ENCODE measurements around the gene SMARCD2.
"Not testable (repeated sequence)": the region's sequence is repeated elsewhere in the genome, so short reads cannot be mapped to it uniquely, and the experiment has no call there.

SMARCD2 gene

DNA sequence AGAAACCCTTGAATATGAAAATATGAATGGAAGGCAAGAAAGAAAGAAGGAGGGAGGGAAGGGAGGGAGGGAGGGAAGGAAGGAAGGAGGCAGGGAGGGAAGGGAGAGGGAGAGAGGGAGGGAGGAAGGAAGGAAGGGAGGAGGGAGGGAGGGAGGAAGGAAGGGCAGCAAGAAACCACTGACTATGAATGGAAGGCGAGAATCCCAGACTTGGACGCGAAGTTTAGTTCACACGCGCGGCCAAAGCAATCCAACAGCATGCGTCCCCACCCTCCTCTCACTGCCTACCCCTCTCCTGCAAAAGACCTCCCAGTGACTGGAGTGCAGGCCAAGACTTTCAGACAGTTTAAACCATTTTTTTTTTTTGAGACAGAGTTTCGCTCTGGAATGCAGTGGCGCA is 7.9 kb upstream of the SMARCD2 start:
- no peak for DNase-seq (ENCODE audit: low read depth)

DNA sequence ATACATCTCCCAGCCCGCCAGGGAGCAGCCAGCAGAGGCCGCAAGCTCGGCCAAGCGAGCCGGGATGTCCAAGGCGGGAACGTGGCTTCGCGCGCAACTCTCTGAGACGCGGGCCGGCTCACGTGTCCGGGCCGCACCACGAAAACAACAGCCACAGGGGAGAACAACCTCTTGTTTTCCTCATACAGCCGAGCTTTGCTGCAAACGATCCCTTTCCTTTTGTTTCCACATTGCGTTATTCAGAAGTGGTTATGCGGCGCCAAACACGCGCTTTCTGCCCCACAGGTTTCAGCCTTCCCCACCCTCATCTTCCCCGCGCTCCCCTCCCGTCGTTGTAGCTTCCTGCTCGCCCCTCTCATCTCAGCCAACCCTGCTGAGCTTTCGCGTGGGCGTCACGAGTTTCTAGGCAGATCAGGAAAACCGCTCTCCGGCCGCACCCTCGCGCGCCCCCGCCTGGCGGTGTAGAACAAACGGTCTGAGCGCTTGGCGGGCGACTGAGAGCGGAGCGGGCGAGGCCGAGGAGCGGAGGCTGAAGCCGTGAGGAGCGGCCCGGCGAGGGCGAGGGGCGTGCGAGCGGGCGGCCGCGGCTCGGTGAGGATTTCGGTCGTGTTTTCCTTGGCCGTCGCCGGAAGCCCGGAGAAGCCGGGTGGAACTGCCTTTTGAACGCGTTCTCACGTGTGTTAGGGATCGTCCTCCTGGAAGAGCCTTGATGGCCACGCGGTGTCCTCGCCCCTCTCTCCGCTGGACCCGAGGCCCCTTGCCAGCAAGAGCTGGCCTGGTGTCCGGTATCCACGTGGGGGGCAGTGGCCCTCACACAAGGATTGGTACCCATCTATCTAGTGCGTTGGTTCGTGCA is 6.6 kb upstream of the SMARCD2 start:
- DNase-seq (ENCODE audit: low read depth): no peak

DNA sequence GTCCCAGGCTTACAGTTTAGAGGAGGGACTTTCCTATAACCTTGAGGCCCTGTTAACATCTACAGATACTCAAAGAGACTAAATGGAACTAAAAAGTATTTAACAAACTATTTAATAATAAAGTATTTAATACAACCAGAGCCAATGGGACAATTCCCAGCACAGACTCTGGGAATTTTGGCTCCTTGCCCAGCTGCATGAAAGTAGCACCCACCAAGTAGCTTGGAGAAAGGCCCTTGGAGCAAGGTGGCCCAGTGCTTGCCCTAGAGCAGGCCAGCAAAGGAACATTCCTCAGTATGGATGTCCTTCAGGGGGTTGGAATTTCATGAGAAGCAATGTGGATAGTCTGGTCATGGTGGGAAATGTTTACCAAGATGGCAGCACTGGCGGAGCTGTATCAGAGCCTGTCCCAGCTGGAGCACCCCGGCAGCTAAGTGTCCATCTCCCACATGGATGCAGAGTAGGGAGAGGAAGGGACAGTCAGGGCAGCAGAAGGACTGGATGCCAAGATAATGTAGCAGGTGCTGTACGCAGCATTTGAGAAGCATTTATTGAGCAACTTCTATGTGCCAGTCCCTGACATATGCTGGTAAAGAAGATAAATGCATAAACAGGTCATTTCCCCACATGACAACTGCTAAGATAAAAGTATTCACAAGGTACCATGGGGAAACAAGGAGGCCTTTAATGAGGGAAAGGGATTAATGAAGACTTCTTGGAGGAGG is 5.2 kb upstream of the SMARCD2 start:
- no peak for DNase-seq (ENCODE audit: low read depth)

DNA sequence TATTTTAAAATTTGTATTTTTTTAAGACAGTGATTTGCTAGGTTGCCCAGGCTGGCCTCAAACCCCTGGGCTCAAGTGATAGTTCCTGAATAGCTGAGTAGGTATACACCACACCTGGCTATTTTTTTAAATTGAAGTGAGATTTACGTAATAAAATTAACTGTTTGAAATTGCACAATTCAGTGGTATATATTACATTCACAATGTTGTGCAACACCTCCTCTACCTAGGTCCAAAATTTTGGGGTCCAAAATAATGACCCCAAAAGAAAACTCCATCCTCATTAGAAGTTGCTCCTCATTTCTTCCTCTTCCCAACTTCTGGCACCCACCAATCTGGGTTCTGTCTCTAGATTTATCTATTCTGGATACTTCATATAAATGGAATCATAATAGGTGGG is 3.0 kb upstream of the SMARCD2 start:
- no peak for DNase-seq (ENCODE audit: low read depth)

DNA sequence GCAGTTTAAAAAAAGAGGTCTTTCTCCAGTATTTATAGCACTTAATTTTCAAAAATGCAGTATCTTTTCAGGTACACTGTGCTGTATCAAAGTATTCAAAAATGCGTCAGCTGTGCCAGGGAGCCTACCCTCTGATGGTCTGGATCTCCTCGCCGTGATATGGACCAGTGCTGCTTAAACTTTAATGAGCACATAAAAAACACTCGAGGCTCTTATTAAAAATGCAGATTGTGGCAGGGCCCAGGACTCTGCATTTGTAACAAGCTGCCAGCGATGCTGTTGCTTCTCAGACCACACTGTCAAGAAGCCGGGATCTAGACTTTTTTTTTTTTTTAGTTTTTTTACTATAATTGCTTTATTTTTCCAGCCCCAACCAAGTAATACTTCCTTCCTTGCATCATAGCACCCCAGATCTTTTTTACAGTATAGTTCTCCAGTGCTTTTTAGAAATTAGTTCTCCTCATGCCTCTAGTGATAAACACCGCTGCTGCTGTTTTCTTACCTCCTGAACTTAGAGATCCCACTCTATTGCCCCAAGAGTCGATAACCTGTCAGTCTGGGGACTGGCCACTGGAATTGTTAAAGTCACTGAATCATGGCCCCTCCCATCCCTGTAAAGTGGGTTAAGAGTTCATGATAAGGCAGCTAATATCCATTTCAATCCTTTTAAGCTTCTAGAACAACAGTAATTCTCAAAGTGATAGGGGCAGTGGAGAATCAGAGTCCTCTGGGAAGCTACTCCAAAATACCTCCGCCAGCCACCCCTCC is 1.6 kb upstream of the SMARCD2 start:
- no peak for DNase-seq (ENCODE audit: low read depth)

DNA sequence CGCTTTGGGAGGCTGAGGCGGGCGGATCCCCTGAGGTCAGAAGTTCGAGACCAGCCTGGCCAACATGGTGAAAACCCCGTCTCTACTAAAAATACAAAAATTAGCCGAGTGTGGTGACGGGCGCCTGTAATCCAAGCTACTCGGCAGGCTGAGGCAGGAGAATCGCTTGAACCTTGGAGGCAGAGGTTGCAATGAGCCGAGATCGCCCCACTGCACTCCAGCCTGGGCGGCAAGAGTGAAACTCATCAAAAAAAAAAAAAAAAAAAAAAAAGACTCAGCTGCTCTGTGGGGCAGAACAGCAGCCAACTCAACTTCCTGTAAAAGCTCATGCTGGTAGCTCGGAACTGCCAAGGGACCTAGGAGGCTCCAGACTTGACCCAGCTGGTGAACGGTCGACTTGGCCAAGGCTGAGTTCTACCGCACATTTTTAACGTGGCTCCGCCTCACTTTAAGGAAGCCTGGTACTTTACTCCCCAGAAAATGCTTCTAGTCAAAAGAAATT is 953 bp upstream of the SMARCD2 start:
- not testable (repeated sequence) for DNase-seq (ENCODE audit: low read depth)

DNA sequence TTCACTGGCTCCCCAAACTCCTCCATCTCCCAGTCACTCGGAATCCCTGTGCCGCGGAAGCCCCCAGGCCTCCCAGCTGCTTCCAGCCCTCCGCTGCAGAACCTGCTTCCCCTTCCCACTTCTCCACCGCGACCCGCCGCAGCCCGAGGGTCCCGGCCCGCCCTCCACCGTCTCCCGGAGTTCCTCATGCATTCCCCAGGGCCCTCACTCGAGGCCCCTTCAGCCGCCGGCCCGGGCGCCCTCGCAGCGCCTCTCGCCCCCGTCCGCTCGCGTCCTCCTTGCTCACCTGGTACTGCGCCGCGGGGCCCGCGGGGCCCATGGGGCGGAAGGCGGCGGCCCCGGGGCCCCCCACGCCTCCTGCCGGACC is 329 bp downstream of the SMARCD2 start:
- no peak for DNase-seq (ENCODE audit: low read depth)

DNA sequence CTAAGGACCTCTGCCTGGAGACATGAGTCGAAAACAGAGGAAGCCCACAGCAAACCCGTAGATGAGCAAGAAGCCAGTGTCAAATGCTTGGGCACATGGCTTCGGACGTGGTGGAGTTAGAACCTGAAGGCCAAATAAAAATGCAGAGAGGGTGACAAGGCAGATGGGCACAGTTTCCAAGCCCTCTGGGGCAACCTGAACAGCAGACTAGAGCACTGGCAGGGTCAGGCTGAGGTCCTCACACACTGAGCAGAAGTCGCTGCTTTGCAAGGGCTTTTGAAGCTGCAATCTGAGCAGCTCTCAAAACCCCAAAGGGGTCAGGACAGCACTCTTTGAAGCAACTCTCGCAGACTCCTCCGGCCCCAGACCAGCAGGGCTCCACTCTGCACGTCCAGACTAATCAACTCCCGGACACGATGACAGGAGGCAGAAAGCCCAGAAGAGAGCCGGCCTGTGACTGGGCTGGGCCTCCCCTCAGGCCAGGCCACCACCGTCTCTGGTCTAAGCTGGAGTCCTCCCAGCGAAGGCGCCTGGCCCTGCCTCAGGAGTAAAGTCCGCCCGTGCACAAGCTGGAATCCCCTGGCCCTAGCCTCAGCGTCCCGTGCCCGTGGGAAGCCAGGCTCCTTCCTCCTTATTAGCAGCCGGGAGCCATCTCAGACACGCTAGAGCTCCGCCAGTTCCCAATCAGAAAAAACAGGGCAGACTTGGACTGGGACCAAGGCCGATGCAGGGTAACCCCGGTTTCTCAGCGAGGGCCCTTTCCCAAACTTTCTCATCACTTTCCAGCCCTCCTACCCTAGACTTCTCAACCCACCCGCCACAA is 924 bp downstream of the SMARCD2 start:
- DNase-seq (ENCODE audit: low read depth): no peak

DNA sequence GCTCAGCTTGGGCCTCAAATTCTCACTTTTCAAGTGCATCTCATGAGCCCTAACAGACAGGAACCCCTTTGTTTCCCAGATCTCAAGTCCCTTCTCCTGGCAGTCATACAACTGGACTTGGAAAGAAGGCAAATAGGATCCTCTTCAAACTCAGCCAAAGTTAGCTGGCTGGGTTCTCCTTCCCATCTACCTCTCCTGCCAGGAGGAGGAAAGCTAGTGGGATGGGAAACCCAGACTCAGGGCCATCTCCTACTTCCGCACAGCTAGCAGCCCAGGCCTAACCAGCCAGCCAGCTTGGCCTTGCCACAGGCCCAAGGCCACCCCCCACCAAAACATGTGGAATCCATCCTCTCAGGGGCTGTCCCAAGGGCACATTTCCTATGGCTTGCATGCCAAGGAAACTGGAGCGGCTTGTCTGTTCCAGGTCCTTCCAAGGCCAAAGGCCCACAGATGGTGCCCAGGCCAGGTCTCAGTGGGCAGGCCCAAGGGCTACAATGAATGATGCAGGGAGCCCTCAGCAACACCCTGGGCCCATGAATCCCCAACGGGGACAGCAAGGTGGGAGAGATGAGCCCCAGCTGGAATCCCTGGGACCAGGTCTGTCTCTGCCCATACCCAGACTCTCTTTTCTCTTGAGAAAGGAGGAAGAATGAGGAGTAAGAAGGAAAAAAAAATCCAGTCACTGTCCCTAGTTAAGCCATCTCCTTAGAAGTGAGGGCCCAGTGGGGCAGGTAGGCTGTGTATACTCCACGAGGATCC is 1.7 kb downstream of the SMARCD2 start:
- DNase-seq (ENCODE audit: low read depth): no peak

DNA sequence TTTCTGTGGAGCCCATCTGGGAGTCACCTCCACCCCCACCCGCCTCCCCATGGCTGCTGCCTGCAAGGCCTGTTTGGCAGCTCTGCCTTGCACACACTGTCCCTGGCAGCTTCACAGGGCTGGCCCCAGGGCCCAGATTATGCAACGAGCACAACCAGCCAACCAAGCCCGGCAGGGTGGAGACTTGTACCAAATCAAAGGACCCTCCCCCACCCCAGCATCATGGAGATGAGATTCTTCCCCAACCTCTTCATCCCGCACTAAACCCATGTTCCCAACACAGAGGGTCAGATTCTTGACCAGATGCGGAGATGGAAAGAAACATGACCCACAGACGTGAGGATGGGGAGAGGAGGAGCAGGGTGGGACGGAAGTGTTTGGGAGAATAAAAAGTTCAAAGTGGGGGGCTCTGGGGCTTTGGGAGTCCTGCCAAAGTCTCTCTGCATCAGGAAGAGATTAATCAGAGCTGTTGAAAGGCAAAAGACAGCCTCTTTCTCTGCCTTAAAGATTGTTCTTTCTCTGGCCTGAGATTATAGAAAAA is 3.8 kb downstream of the SMARCD2 start:
- DNase-seq (ENCODE audit: low read depth): no peak

DNA sequence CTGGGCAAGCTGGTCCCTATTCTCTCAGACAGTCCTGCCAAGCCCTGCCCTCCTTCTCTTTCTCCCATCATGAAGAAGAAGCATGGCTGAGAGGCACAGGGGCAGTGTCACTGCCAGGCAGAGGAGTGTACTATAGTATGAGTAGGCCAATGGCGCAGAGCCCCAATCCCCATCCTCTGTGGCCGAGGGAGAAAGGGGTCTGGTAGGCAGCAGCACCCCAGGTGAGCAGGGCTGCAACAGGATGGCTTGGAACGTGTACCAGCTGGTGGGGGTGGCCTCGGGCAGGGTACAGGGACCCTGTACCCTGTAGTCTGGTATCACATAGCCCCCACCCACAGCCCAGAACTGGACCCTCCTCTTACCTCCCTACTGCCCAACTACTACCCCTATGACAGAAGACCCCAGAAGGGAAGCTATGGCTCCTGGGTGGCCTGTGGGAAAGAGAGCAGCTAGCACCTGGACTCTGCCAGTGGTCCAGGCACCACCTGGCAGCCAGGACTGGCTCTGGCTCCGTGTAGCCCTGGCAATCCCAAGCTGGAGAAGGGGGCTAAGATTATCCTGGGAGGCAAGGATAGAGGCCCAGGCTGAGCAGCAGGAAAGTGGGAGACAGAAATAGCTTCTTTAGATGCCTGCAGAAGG is 4.4 kb downstream of the SMARCD2 start:
- no peak for DNase-seq (ENCODE audit: low read depth)

DNA sequence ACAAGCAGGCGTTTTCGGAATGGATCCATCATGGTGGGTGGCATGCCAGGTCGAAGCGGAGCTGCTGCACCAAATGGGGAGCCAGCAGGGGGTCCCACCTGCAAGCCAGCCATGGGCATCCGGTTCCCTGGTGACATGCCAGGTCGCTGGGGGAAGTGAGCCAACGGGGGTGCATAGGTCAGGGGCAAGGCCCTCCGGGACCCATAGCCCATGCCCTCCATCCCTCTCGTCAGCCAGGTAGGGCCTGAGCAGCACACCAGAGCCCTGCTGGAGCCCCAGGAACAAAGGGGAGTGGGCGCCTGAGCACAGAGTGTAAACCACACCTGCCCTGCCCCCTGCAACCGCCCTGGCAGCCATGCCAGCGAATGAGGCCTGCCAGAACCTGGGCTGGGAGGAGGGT is 5.0 kb downstream of the SMARCD2 start:
- DNase-seq (ENCODE audit: low read depth): no peak

DNA sequence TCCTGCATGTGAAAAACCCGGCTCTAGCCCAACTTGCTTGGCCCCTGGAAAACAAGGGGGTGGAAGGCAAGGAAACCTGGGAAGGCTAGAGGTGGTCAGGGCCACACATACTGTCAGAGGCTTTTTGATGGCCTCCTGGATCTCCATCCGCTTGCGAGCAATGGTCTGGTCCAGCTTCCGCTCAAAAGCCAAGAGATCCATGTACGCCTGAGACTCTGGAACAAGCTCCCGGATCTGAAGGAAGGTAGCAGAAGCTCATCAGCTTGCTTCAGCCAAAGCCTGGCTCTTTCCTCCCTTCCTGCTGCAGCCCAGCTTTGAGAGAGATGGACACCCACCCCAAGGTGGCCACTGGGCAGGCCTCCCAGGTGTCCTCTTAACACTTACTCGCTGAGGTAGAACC is 5.7 kb downstream of the SMARCD2 start:
- DNase-seq (ENCODE audit: low read depth): no peak

DNA sequence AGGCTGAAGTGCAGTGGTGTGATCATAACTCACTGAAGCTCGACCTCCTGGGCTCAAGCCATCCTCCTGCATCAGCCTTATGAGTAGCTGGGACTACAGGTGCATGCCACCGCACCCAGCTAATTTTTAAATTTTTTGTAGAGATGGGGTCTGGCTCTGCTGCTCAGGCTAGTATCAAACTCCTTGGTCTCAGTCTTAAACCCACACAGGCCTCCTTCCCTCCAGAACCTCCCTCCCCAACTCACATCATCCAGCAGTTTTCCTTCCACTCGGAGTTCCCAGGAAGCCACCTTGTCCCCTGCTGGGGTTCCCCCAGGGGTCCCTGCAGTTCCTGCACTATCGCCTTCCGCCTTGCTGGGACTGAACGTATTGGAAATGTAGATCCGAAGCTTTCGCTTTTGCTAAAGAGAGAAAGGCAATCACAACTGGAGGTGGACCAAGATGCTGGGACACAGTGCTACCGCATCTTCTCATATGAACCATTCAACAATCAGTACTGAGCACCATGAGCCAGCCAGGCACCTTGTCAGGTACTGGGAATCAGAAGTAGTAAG is 7.2 kb downstream of the SMARCD2 start:
- no peak for DNase-seq (ENCODE audit: low read depth)

DNA sequence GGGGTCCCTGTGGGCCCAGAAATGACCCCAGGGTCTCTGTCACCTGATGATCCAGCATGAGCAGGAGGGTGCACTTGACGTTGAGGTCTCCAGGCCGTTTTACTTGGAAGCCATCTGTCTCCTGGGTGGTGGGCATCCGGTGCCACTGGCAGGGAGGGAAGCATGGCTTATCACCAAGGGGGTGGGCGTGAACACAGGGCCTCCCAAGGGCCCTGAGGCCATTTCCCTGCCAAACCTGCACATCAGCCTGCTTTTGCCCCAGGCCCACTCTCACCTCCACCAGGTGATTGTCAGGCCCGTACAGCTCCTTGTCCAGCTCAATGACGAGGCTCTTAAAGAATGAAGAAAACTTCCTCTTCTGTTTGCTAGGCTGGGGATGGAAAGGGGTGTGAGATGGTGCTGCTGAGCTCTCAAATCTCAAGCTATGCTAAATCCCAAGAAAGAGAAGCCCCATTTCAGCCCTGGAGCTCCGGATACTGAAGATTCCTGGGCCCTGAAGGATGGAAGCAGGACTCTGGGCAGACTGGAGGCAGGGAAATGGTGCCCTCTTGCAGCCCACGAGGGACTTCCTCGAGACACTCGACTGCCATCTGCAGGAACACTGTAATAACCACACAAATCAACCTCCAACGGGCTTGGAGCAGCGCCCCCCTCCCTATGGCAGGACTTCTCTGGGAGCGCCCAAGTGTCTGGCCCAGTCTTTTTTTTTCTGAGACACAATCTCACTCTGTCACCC is 7.9 kb downstream of the SMARCD2 start:
- DNase-seq (ENCODE audit: low read depth): no peak

DNA sequence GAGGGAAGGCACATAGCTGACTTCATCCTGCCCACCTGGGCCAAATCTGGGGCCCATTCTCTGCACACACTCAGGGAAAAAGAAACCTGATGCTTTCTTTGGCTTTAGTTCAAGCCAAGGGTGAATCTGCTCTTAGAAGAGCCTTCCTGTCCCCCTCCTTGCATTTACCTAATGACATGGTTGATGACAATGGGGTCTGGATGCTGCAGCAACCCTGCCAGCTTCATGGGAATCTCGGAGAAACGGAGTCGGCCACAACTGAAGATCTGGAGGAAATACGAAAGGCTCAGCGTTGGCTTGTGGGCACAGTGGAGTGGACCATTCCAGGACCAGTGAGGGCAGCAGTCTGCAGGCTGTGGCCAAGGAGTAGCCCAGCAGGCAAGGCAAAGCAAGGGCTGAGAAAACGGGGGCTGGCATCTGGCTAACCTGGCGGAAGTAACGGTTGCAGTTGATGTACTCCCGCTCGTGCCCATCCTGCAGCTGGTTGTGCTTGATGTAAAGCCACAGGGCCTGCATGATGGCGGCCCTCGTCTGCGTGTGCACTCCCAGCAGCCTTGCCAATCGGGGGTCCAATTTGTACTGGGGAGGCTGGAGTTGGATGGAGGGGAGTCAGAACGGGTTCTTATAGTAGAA is 8.6 kb downstream of the SMARCD2 start:
- no peak for DNase-seq (ENCODE audit: low read depth)

DNA sequence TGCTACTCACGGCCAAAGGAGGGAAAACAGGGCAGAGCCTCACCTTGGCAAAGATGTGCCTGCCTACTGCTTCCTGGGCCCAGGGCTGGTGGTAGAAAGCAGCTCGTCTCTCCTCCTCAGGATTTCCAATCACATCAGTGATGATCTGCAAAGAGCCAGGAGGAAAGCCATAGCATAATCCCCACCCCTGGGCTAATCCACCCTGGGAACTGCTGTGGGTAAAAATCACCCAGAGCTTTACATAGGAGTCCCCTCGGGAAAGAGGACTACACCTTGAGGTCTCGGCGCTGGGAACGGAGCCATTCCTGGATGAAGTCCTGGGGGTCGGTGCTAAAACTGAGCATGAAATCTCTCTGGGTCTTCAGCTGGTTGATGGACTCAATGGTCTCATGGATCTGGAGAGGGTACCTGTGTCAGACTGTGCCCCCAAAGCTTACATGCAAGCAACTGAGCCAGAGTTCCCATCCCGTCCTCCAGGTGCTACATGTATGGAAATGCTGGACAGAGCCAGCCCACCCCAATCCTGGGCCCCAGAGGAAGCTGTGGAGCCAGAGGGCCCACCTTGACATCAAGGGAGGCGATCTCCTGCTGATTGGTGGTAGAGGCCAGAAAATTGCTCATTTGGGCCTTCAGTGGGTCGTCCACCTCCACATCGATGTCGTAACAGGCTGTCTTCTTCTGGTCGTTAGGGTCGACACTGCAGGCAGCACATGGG is 9.3 kb downstream of the SMARCD2 start:
- no peak for DNase-seq (ENCODE audit: low read depth)

DNA sequence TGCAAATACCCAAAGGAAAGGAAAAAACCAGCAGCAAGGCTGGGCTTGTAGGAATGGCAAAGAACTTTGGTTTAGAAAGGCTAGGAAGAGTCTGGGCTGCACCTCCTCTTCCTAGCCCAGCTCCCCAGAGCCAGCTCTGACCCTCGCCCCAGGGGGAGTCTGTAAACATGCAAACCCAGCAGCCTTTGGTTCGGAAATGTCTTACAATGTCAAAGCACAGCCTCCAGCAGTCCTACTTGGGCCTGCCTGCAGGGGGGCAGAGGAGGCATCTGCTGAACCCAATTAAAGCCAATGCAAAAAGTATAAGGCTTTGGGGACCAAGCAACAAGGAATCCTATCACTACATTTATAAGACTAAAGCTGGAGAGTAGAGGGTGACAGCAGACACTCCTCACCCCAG is 10.0 kb downstream of the SMARCD2 start:
- no peak for DNase-seq (ENCODE audit: low read depth)
